Measurements from ENCODE around the gene PHF14.

PHF14 gene

DNA sequence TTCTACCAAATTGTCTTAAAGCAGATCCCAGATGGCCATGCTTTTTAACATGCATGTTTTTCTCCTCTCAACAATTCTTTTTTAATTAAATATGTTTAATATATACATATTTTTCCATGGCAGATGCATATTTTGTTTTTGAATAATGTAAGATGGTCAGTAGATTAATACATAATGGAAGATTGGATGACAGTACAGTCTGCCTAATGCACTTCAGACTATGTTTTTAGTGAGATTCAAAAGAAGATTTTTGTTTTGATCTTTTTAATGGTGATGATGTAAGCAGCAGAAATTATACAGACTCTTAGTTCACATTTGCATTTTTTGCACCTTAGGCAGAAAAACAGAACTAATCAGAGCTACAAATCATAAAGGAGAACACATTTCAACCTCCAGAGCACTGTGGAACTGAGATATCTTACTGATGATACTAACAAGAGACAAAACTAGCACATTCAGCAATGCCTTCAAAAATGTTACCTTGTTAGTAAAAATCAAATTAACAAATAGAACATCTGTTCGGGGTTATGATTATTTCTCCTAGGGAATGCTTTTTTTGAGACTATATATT, 203.4 kb downstream of the PHF14 start:
- TF ChIP-seq CTCF (conservative IDR thresholded peaks at IDR 0.05; ENCODE audit: low read length): no peak
- no peak for DNase-seq (ENCODE audit: low read depth)

DNA sequence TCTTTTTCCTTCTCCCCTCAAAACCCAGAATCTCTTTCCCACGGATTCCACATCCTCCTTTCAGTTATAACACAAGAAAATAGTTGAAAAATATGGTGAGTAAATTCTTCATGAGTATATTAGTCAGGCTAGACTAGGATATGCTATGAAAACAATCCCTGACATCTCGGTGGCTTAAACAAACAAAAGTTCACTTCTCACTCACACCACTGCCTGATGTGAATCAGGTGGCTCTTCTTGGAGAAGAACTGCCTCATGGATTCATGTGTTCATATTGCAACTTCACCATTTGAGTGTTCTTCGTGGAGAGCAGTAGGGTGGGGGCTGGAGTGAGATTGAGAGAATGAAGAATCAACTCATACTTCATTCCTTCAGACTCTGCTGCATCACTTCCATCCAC, 204.1 kb downstream of the PHF14 start:
- no peak overlapping the region for H3K4me3 ChIP-seq (ENCODE audit: low read length)
- no peak for TF ChIP-seq CTCF (conservative IDR thresholded peaks at IDR 0.05; ENCODE audit: low read length)
- no peak for DNase-seq (ENCODE audit: low read depth)

More for the DNA sequence above, 203.4 kb downstream of the PHF14 start:
- H3K4me3 ChIP-seq (ENCODE audit: low read length): no peak overlapping the region

GRCh38 chr7:11181590-11181989, 207.9 kb downstream of the PHF14 start:
- no peak for DNase-seq (ENCODE audit: low read depth)

DNA sequence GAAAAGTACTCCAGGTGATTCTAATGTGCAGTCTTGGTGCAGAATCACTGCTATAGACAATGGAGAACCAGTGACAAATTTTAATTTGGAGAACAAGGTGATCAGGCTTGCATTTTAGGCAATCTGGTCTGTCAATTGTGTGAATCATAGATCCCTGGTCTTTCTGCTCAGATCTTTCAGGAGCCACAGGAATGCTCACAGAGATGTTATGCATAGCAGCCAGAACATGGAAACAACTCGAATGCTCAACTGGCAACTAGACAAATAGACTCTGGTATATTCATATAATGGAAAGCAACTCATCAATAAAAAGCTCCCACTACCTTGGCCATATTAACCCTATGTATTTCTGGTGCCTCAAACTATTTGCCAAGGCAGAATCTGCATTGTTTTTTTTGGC, 209.1 kb downstream of the PHF14 start:
- H3K4me3 ChIP-seq (ENCODE audit: low read length): no peak overlapping the region
- no peak for TF ChIP-seq CTCF (conservative IDR thresholded peaks at IDR 0.05; ENCODE audit: low read length)
- peak; percentile 83 for DNase-seq (ENCODE audit: low read depth)

More at GRCh38 chr7:11181590-11181989, 207.9 kb downstream of the PHF14 start:
- TF ChIP-seq CTCF (conservative IDR thresholded peaks at IDR 0.05; ENCODE audit: low read length): no peak
- H3K4me3 ChIP-seq (ENCODE audit: low read length): no peak overlapping the region

- no peak for TF ChIP-seq CTCF (conservative IDR thresholded peaks at IDR 0.05; ENCODE audit: low read length)
- peak; percentile 33 for DNase-seq (ENCODE audit: low read depth)
Observed at GRCh38 chr7:11185179-11185815, 211.6 kb downstream of the PHF14 start.

DNA sequence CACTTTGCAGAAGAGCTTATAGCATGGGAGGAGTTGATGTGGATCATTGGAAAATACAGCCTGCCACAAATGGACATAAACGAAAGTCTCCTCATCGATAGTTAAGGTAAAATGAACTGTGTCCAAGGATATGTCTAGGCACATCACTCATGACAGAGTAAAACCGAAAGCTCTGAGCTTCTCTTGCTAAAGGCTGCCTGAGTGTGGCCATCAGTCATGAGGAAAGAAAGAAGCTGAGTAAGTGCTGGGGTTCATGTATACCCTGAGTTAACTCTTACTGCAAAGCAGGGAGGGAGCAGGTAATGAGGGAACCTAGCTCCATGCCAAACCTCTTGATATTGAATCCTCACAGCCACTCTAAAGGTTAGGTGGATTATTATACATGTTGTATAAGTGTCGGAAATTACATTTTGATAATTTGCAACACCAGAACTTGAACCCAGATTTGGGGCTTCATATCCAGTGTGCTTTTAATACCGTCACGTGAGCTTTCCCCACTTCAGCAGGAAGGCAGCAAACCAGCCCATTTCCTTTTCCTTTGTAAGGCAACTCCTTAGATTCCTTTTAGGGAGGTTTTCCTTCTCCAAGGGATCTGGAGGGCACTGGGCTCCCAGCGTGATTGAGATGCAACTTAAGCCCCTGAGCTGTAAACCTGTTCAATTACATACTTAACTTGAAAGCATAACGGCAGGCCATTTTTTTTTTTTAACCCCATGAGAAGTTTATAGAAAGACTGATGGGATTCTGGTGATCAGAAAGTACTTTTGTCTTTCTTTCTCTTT, 215.0 kb downstream of the PHF14 start:
- no peak overlapping the region for H3K4me3 ChIP-seq (ENCODE audit: low read length)
- no peak for TF ChIP-seq CTCF (conservative IDR thresholded peaks at IDR 0.05; ENCODE audit: low read length)
- DNase-seq (ENCODE audit: low read depth): no peak

More at GRCh38 chr7:11185179-11185815, 211.6 kb downstream of the PHF14 start:
- H3K4me3 ChIP-seq (ENCODE audit: low read length): no peak overlapping the region

All from AG10803 (cell line).